GM19452 (cell line): Measurements from ENCODE around the gene VPS9D1.
"Not testable (repeated sequence)": the region's sequence is repeated elsewhere in the genome, so short reads cannot be mapped to it uniquely, and the experiment has no call there.

Source experiments
- ATAC-seq: cut with Tn5 transposase; IDR thresholded peaks from one replicate; pipeline ENCODE4 v1.9.1; 2021; ENCODE audit not compliant: unreplicated experiment

Gene VPS9D1

GRCh38 chr16:89668790-89669158, 51.9 kb downstream of the VPS9D1 start:
- no peak for ATAC-seq

GRCh38 chr16:89667633-89668032, 53.1 kb downstream of the VPS9D1 start:
- no peak for ATAC-seq

- not testable (repeated sequence) for ATAC-seq
Observed at GRCh38 chr16:89667000-89667399, 53.7 kb downstream of the VPS9D1 start.

- not testable (repeated sequence) for ATAC-seq
Observed at GRCh38 chr16:89664238-89664637, 56.5 kb downstream of the VPS9D1 start.

GRCh38 chr16:89661215-89661614, 59.5 kb downstream of the VPS9D1 start:
- no peak for ATAC-seq

GRCh38 chr16:89660146-89660545, 60.6 kb downstream of the VPS9D1 start:
- ATAC-seq = no peak

- no peak for ATAC-seq
Observed at GRCh38 chr16:89658221-89658879, 62.3 kb downstream of the VPS9D1 start.

GRCh38 chr16:89657442-89658220, 63.1 kb downstream of the VPS9D1 start, which contains the start of the genes CHMP1A and SPATA33:
TSS of gene CHMP1A (minus strand) at chr16:89657708. CDS start at chr16:89657588, 120 bp downstream.
TSS of gene SPATA33 (plus strand) at chr16:89657836. CDS start at chr16:89657912, 76 bp downstream.
- peak; percentile 90 for ATAC-seq
